Hepatocyte (in vitro differentiated cells): ENCODE measurements around the gene ANKRD29. TPM values are rescaled to one million over a fixed set of nuclear protein-coding genes. Genes with fewer than 3 reads are reported as not detected.
"Not testable (repeated sequence)": the region's sequence is repeated elsewhere in the genome, so short reads cannot be mapped to it uniquely, and the experiment has no call there.

ENCODE experiments used
- DNase-seq: peaks from one replicate; pipeline ENCODE4 v3.0.0-alpha.2; 2016; ENCODE audit warnings: low spot score
- H2AFZ ChIP-seq: fragments of 200-600 bp; sonication (generic); 2 replicates; pipeline ENCODE4 v1.6.0; 2016; ENCODE audit warnings: antibody characterized with exemption, mild to moderate bottlenecking
- H3K27ac ChIP-seq: fragments of 200-600 bp; sonication (generic); 2 replicates; pipeline ENCODE4 v1.5.1; 2016; ENCODE audit warnings: mild to moderate bottlenecking
- H3K27me3 ChIP-seq: fragments of 200-600 bp; sonication (generic); 2 replicates; pipeline ENCODE4 v1.6.1; 2016
- H3K36me3 ChIP-seq: fragments of 200-600 bp; sonication (generic); replicated peaks from 2 replicates; pipeline ENCODE4 v1.5.1; 2016; ENCODE audit warnings: low read depth; ENCODE audit not compliant: insufficient read depth
- H3K4me1 ChIP-seq: fragments of 200-600 bp; sonication (generic); 2 replicates; pipeline ENCODE4 v1.5.1; 2016; ENCODE audit warnings: mild to moderate bottlenecking, moderate library complexity; ENCODE audit not compliant: insufficient read depth
- H3K4me2 ChIP-seq: fragments of 200-600 bp; sonication (generic); 2 replicates; pipeline ENCODE4 v1.6.0; 2016
- H3K4me3 ChIP-seq: fragments of 200-600 bp; sonication (generic); 2 replicates; pipeline ENCODE4 v1.5.1; 2016; ENCODE audit warnings: mild to moderate bottlenecking
- H3K79me2 ChIP-seq: fragments of 200-600 bp; sonication (generic); 2 replicates; pipeline ENCODE4 v1.6.0; 2017; ENCODE audit warnings: mild to moderate bottlenecking
- H3K9me2 ChIP-seq: fragments of 200-600 bp; sonication (generic); replicated peaks from 2 replicates; pipeline ENCODE4 v1.6.0; 2017; ENCODE audit warnings: mild to moderate bottlenecking; ENCODE audit not compliant: insufficient read depth
- H3K9me3 ChIP-seq: fragments of 200-600 bp; sonication (generic); 2 replicates; pipeline ENCODE4 v1.5.1; 2016; ENCODE audit warnings: low read depth, mild to moderate bottlenecking
- H4K20me1 ChIP-seq: fragments of 200-600 bp; sonication (generic); 2 replicates; pipeline ENCODE4 v1.6.0; 2016; ENCODE audit warnings: mild to moderate bottlenecking; ENCODE audit not compliant: insufficient read depth, poor library complexity, severe bottlenecking
- CTCF ChIP-seq: fragments of 200-600 bp; sonication (generic); IDR thresholded peaks from 2 replicates; pipeline ENCODE4 v1.5.1; 2016; ENCODE audit warnings: antibody characterized with exemption, mild to moderate bottlenecking; ENCODE audit not compliant: poor library complexity
- EZH2 ChIP-seq: fragments of 200-600 bp; sonication (generic); IDR thresholded peaks from 2 replicates; pipeline ENCODE4 v1.6.1; 2016; ENCODE audit warnings: antibody characterized with exemption, mild to moderate bottlenecking, borderline replicate concordance
- EZH2phosphoT487 ChIP-seq: fragments of 200-600 bp; sonication (generic); IDR thresholded peaks from one replicate; pipeline ENCODE4 v1.6.1; 2018; ENCODE audit warnings: antibody characterized with exemption, mild to moderate bottlenecking, low read depth, moderate library complexity; ENCODE audit not compliant: unreplicated experiment, severe bottlenecking
- WGBS: methylation state at CpG from one replicate; pipeline ENCODE4 v1.1.6; 2016; ENCODE audit warnings: low lambda C conversion rate; ENCODE audit errors: missing lambda C conversion rate; 5-methylcytosine and 5-hydroxymethylcytosine counted together
- polyA plus RNA-seq: library from polyadenylated mRNA; unstranded; fragments of >200 nt; fragmentation: Nextera tagmentation; extraction: Ambion mirVana; gene quantifications from 2 replicates; pipeline ENCODE4 v1.2.1, GENCODE V29; 2016
- total RNA-seq: library from RNA; depleted of rRNA; stranded (reverse); fragments of >200 nt; gene quantifications from 2 replicates; pipeline ENCODE4 v1.2.3, GENCODE V29; 2014

Gene ANKRD29
- total and polyA plus RNA-seq, 2 experiments from 2014 or later: 7.7 to 12.1 TPM

- Histone ChIP-seq H2AFZ (no peak overlapping the region), H3K4me3 (no peak overlapping the region), H3K36me3 (peaks cover 8% of the 10 kb centered on the region), H3K27ac (no peak overlapping the region), H3K9me3 (no peaks in the 10 kb centered on the region), H4K20me1 (no peaks in the 10 kb centered on the region), H3K4me2 (no peak overlapping the region), H3K4me1 (no peaks in the 10 kb centered on the region), H3K79me2 (no peaks in the 10 kb centered on the region), H3K27me3 (no peaks in the 10 kb centered on the region), H3K9me2 (no peaks in the 10 kb centered on the region)
- no peak for DNase-seq
- WGBS: 94% methylated on average over 4 of the region's 4 CpGs
- TF ChIP-seq CTCF (no peak), EZH2phosphoT487 (no peak), EZH2 (no peak)
Observed at GRCh38 chr18:23560186-23560585, 102.5 kb downstream of the ANKRD29 start.

GRCh38 chr18:23557511-23557910, 105.2 kb downstream of the ANKRD29 start:
- not testable (repeated sequence) for H3K9me3 ChIP-seq, DNase-seq, H3K4me2 ChIP-seq, H3K4me1 ChIP-seq, H3K27me3 ChIP-seq, H3K36me3 ChIP-seq, H3K79me2 ChIP-seq, H3K4me3 ChIP-seq, H4K20me1 ChIP-seq, H3K27ac ChIP-seq, H3K9me2 ChIP-seq, H2AFZ ChIP-seq
- WGBS: 98% methylated on average over 8 of the region's 8 CpGs

- Histone ChIP-seq H3K9me2 (no peaks in the 10 kb centered on the region), H4K20me1 (no peaks in the 10 kb centered on the region), H3K27me3 (no peaks in the 10 kb centered on the region), H3K4me3 (no peak overlapping the region), H2AFZ (no peak overlapping the region), H3K4me2 (no peak overlapping the region), H3K9me3 (no peaks in the 10 kb centered on the region), H3K4me1 (no peaks in the 10 kb centered on the region), H3K27ac (no peak overlapping the region), H3K36me3 (peaks cover 8% of the 10 kb centered on the region), H3K79me2 (peaks cover 2% of the 10 kb centered on the region)
- no peak for DNase-seq
- no peak for TF ChIP-seq EZH2phosphoT487
- no peak for TF ChIP-seq CTCF
- TF ChIP-seq EZH2: no peak
- 89% methylated on average over 19 of the region's 19 CpGs for WGBS
Observed at GRCh38 chr18:23556145-23556780, 106.4 kb downstream of the ANKRD29 start.

GRCh38 chr18:23553887-23554286, 108.8 kb downstream of the ANKRD29 start:
- no peak for DNase-seq
- Histone ChIP-seq H3K9me3 (no peaks in the 10 kb centered on the region), H2AFZ (no peak overlapping the region), H3K79me2 (peaks cover 2% of the 10 kb centered on the region), H3K27me3 (no peaks in the 10 kb centered on the region), H3K4me3 (no peak overlapping the region), H3K9me2 (no peaks in the 10 kb centered on the region), H3K27ac (no peak overlapping the region), H3K4me2 (no peak overlapping the region), H3K4me1 (no peaks in the 10 kb centered on the region), H3K36me3 (peaks cover 5% of the 10 kb centered on the region), H4K20me1 (no peaks in the 10 kb centered on the region)
- no peak for TF ChIP-seq CTCF
- TF ChIP-seq EZH2: no peak
- TF ChIP-seq EZH2phosphoT487: no peak
- 94% methylated on average over 6 of the region's 6 CpGs for WGBS
